Coronary artery (tissue), 2 donors: ENCODE results near the gene ZFHX3.

Source experiments
- DNase-seq: peaks from one replicate; pipeline ENCODE4 v3.0.0-alpha.2; 2017; ENCODE audit warnings: low spot score
- H3K27ac ChIP-seq, 2 donors: fragments of 200-600 bp; sonication (generic); one replicate each; pipeline ENCODE4 v1.5.1; 2016 to 2019
- H3K4me3 ChIP-seq: fragments of 200-600 bp; sonication (generic); 2 replicates; pipeline ENCODE4 v1.5.1; 2016; ENCODE audit warnings: mild to moderate bottlenecking, moderate library complexity
- CTCF ChIP-seq: fragments of 200-600 bp; sonication (generic); IDR thresholded peaks from one replicate; pipeline ENCODE4 v1.5.1; 2019; ENCODE audit warnings: antibody characterized with exemption

The ZFHX3 gene

GRCh38 chr16:72879846-72880245 is 168.1 kb downstream of the ZFHX3 start:
- no peak for DNase-seq
- no peak overlapping the region for H3K4me3 ChIP-seq
- TF ChIP-seq CTCF = no peak
- no peak overlapping the region for H3K27ac ChIP-seq

GRCh38 chr16:72878301-72879269 is 169.3 kb downstream of the ZFHX3 start:
- no peak for DNase-seq
- no peak overlapping the region for H3K4me3 ChIP-seq
- TF ChIP-seq CTCF = no peak
- peak overlapping the region; percentile 16 to 71 for H3K27ac ChIP-seq

- H3K4me3 ChIP-seq = no peak overlapping the region
- peak overlapping the region; percentile 16 to 84 for H3K27ac ChIP-seq
- DNase-seq = no peak
- TF ChIP-seq CTCF = no peak
Observed at GRCh38 chr16:72877374-72878028, 170.4 kb downstream of the ZFHX3 start.

- Histone ChIP-seq H3K4me3 (no peak overlapping the region), H3K27ac (peak overlapping the region; percentile 11 to 84)
- DNase-seq = no peak
- no peak for TF ChIP-seq CTCF
Observed at GRCh38 chr16:72876981-72877373, 171.0 kb downstream of the ZFHX3 start.

GRCh38 chr16:72876221-72876620 is 171.7 kb downstream of the ZFHX3 start:
- Histone ChIP-seq H3K4me3 (no peak overlapping the region), H3K27ac (peak overlapping the region; percentile 11 to 62)
- TF ChIP-seq CTCF = no peak
- DNase-seq = no peak

GRCh38 chr16:72875291-72876031 is 172.5 kb downstream of the ZFHX3 start:
- TF ChIP-seq CTCF = no peak
- Histone ChIP-seq H3K27ac (peak overlapping the region; percentile 11 to 62), H3K4me3 (no peak overlapping the region)
- no peak for DNase-seq
